DND-41 (cell line): ENCODE data around the gene SLC38A8.
A peak's percentile ranks its signal among the peaks of the same experiment; 100 is the strongest.

ENCODE experiments used
- ATAC-seq: fragments of 200-7000 bp; cut with Tn5 transposase; 3 replicates; pipeline ENCODE4 v1.9.1; 2021; ENCODE audit warnings: low read depth; ENCODE audit not compliant: insufficient read depth
- DNase-seq: peaks from one replicate; pipeline ENCODE4 v3.0.0-alpha.2; 2020
- H2AFZ ChIP-seq: 2 replicates; pipeline ENCODE4 v1.6.0; 2012; ENCODE audit warnings: low read depth, low read length
- H3K27ac ChIP-seq: 2 replicates; pipeline ENCODE4 v1.5.1; 2012; ENCODE audit warnings: low read length, inconsistent platforms
- H3K27me3 ChIP-seq: fragments of 200-600 bp; sonication (generic); 2 replicates; pipeline ENCODE4 v1.6.0; 2012; ENCODE audit warnings: low read length, mild to moderate bottlenecking, inconsistent platforms; ENCODE audit not compliant: insufficient read depth, poor library complexity
- H3K36me3 ChIP-seq: 2 replicates; pipeline ENCODE4 v1.5.1; 2012; ENCODE audit warnings: low read length, inconsistent platforms; ENCODE audit not compliant: insufficient read depth
- H3K4me1 ChIP-seq: 2 replicates; pipeline ENCODE4 v1.5.1; 2012; ENCODE audit warnings: mild to moderate bottlenecking, low read length; ENCODE audit not compliant: insufficient read depth
- H3K4me2 ChIP-seq: 2 replicates; pipeline ENCODE4 v1.6.0; 2012; ENCODE audit warnings: mild to moderate bottlenecking, moderate library complexity, low read length, inconsistent platforms; ENCODE audit not compliant: insufficient read depth
- H3K4me3 ChIP-seq, 2 experiments: fragments of 200-600 bp in 1 of 2; shearing (Covaris generic) in 1 of 2; 2 replicates each; pipeline ENCODE4 v1.5.1; 2012 to 2016; ENCODE audit warnings: inconsistent platforms in 2 of 2, low read length in 2 of 2, mild to moderate bottlenecking in 2 of 2, low read depth in 1 of 2, moderate library complexity in 1 of 2
- H3K79me2 ChIP-seq: 2 replicates; pipeline ENCODE4 v1.6.0; 2012; ENCODE audit warnings: low read length, inconsistent platforms; ENCODE audit not compliant: insufficient read depth
- H3K9ac ChIP-seq: 2 replicates; pipeline ENCODE4 v1.6.0; 2012; ENCODE audit warnings: low read depth, mild to moderate bottlenecking, inconsistent platforms, low read length, moderate library complexity
- H3K9me3 ChIP-seq: 2 replicates; pipeline ENCODE4 v1.5.1; 2012; ENCODE audit warnings: low read length, moderate library complexity, mild to moderate bottlenecking, inconsistent platforms; ENCODE audit not compliant: insufficient read depth, severe bottlenecking
- H4K20me1 ChIP-seq: 2 replicates; pipeline ENCODE4 v1.6.0; 2012; ENCODE audit warnings: low read length; ENCODE audit not compliant: insufficient read depth
- EZH2 ChIP-seq: IDR thresholded peaks from 3 replicates; pipeline ENCODE4 v1.6.1; 2012; ENCODE audit warnings: borderline replicate concordance, low read depth, mild to moderate bottlenecking, moderate library complexity, low read length, inconsistent platforms; ENCODE audit not compliant: severe bottlenecking
- TF ChIP-seq, protein P1 (sequence below): IDR thresholded peaks from 2 replicates; pipeline ENCODE4 v1.5.1; 2012; ENCODE audit warnings: borderline replicate concordance, low read length, moderate library complexity, mild to moderate bottlenecking; ENCODE audit not compliant: poor library complexity, severe bottlenecking; ENCODE audit errors: extremely low read depth

Gene SLC38A8

DNA sequence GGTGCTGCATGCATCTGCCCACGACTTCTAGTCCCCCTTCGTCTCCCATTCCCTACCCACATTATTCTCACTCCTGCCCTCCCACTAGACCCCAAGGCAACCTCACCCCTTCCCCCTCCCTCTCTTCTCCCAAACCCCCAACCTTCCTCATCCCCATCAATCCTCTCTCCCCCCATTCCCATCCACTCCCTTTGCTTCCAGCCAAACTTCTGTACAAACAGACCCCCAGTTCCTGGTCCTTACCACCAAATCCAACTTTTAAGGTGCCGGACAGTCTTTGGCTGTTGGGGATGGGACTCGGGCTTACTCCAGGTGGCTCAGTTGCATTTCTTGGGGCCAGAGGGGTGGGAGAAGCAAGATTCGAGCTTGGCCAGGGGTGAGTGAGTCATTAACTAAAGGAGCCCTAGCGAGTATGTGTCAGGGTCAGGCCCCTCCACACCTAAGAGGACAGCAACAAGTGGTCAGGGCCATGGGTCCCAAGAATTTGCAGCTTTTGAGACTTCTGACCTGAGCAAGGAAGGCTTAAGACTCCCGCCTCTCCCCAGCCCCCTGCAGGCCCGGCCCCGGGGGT, at the start of gene SLC38A8:
Gene SLC38A8, minus strand, starts transcription at position 488 of the 571 bp plus-strand sequence. CDS start 638 bp downstream, outside the sequence.
- Histone ChIP-seq H3K4me2 (no peak within 1 kb of the TSS), H2AFZ (no peak within 1 kb of the TSS), H3K27me3 (no peaks in the 10 kb centered on the region), H3K79me2 (no peaks in the 10 kb centered on the region), H3K36me3 (no peaks in the 10 kb centered on the region), H3K4me1 (no peaks in the 10 kb centered on the region), H3K27ac (no peak within 1 kb of the TSS), H3K9ac (no peak within 1 kb of the TSS), H4K20me1 (peaks cover 3% of the 10 kb centered on the region; the same call in 1 of the 2 replicates), H3K4me3 (no peak within 1 kb of the TSS), H3K9me3 (no peaks in the 10 kb centered on the region)
- ATAC-seq (no peak), DNase-seq (no peak)
- no peak for TF ChIP-seq EZH2
- TF ChIP-seq, protein P1, sequence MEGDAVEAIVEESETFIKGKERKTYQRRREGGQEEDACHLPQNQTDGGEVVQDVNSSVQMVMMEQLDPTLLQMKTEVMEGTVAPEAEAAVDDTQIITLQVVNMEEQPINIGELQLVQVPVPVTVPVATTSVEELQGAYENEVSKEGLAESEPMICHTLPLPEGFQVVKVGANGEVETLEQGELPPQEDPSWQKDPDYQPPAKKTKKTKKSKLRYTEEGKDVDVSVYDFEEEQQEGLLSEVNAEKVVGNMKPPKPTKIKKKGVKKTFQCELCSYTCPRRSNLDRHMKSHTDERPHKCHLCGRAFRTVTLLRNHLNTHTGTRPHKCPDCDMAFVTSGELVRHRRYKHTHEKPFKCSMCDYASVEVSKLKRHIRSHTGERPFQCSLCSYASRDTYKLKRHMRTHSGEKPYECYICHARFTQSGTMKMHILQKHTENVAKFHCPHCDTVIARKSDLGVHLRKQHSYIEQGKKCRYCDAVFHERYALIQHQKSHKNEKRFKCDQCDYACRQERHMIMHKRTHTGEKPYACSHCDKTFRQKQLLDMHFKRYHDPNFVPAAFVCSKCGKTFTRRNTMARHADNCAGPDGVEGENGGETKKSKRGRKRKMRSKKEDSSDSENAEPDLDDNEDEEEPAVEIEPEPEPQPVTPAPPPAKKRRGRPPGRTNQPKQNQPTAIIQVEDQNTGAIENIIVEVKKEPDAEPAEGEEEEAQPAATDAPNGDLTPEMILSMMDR: no peak

DNA sequence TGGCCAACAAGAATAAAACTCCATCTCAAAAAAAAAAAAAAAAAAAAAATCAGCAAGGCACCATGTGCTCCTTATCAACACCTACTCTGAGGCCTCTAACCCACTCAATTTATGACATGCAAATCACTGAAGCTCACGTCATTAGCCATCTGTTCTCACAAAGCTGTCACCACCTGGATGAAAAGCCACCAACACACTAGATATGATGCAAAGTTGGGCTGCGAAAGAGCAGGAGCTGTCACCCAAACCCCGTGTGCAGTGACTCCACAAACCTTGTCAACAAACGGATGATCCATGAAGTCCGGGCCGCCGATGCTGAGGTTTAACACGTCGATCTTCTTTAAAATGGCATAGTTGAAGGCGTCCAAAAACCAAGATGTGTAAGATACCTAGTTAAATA, 48.9 kb upstream of the SLC38A8 start:
- Histone ChIP-seq H3K79me2 (peaks cover 40% of the 10 kb centered on the region), H3K4me3 (no peak overlapping the region), H3K4me2 (no peak overlapping the region), H3K9ac (no peak overlapping the region), H4K20me1 (0 out of 2 replicates have a peak, but pooled peaks cover 3% of the 10 kb centered on the region), H3K9me3 (no peaks in the 10 kb centered on the region), H2AFZ (no peak overlapping the region), H3K27ac (peak overlapping the region; percentile 99), H3K27me3 (no peaks in the 10 kb centered on the region), H3K36me3 (peaks cover 81% of the 10 kb centered on the region), H3K4me1 (peaks cover 75% of the 10 kb centered on the region)
- ATAC-seq (no peak), DNase-seq (no peak)
- TF ChIP-seq EZH2: no peak
- TF ChIP-seq, protein P1: no peak

DNA sequence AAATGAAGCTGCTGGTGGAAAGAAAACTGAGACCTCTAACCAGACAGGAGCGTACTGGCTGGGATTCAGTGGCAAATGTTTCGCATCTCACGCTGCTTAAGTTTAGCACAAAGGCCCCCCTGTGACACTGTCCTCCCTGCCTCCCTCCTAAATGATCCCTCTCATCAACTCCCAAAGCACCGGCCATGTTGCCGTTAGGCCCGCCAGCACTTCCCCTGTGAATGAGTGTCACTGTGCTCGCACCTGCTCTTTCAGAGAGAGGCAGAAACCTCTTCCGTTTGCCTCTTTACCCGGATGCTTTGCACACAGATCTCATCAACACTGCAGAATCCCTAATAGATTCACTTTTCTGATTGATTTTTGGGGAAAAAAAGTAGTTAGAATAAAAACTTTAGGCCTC, 47.6 kb upstream of the SLC38A8 start:
- Histone ChIP-seq H3K27ac (peak overlapping the region; percentile 99), H2AFZ (no peak overlapping the region), H3K4me3 (peak overlapping the region in 1 of 2 experiments; percentile 48; a peak in 1 of 4 replicates), H3K4me2 (peak overlapping the region; percentile 77), H3K36me3 (peaks cover 76% of the 10 kb centered on the region), H3K9ac (peak overlapping the region; percentile 60), H4K20me1 (no peaks in the 10 kb centered on the region), H3K9me3 (no peaks in the 10 kb centered on the region), H3K4me1 (peaks cover 87% of the 10 kb centered on the region), H3K79me2 (peaks cover 36% of the 10 kb centered on the region), H3K27me3 (no peaks in the 10 kb centered on the region)
- peak; percentile 64 for DNase-seq
- ATAC-seq: peak; percentile 51
- TF ChIP-seq EZH2: no peak
- TF ChIP-seq, protein P1: no peak
